Measurements from ENCODE around the gene FBXL4.

DNA sequence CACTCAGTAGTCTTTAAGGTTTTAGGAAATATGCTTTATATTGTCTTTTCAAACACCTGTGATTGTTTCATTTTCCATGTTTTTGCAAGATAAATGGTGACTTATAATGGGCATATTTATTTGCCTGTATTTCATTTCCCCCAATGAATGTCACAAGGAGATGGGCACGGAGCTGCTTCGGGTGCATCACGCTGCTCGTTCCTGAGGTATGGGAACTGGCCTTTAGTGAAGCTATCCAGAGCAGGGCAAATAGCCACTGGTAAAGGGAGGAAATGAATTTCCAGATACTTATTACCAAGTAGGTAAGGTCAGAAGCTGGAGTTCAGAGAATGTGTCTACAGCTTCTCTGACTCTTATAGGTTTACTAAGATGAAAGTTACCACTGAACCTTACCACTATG is 109.7 kb downstream of the FBXL4 start:
- no peak for TF ChIP-seq SIN3A (IDR thresholded peaks at IDR 0.05; ENCODE audit: borderline replicate concordance, insufficient read depth, low read length)
- no peak for TF ChIP-seq POLR2AphosphoS5 (IDR thresholded peaks at IDR 0.05; ENCODE audit: low read depth, low read length)
- TF ChIP-seq, protein P1, sequence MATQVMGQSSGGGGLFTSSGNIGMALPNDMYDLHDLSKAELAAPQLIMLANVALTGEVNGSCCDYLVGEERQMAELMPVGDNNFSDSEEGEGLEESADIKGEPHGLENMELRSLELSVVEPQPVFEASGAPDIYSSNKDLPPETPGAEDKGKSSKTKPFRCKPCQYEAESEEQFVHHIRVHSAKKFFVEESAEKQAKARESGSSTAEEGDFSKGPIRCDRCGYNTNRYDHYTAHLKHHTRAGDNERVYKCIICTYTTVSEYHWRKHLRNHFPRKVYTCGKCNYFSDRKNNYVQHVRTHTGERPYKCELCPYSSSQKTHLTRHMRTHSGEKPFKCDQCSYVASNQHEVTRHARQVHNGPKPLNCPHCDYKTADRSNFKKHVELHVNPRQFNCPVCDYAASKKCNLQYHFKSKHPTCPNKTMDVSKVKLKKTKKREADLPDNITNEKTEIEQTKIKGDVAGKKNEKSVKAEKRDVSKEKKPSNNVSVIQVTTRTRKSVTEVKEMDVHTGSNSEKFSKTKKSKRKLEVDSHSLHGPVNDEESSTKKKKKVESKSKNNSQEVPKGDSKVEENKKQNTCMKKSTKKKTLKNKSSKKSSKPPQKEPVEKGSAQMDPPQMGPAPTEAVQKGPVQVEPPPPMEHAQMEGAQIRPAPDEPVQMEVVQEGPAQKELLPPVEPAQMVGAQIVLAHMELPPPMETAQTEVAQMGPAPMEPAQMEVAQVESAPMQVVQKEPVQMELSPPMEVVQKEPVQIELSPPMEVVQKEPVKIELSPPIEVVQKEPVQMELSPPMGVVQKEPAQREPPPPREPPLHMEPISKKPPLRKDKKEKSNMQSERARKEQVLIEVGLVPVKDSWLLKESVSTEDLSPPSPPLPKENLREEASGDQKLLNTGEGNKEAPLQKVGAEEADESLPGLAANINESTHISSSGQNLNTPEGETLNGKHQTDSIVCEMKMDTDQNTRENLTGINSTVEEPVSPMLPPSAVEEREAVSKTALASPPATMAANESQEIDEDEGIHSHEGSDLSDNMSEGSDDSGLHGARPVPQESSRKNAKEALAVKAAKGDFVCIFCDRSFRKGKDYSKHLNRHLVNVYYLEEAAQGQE (IDR thresholded peaks at IDR 0.05; ENCODE audit: insufficient read depth in 1 of 2, low read depth in 2 of 2, low read length in 2 of 2), result no peak

Data from PFSK-1 (cell line).